K562 (cell line): ENCODE measurements around the gene SH2D4B. TPM values are rescaled to one million over a fixed set of nuclear protein-coding genes. Genes with fewer than 3 reads are reported as not detected.
A peak's percentile ranks its signal among the peaks of the same experiment; 100 is the strongest.

Experiments
- AFF1 ChIP-seq, 2 experiments: fragments of 450-650 bp; IDR thresholded peaks; 2 replicates each; pipeline ENCODE4 v1.6.1; 2018; ENCODE audit warnings: mild to moderate bottlenecking in 2 of 2, low read depth in 1 of 2; ENCODE audit not compliant: partially characterized antibody in 2 of 2
- BRCA1 ChIP-seq, 2 experiments: fragments of 450-650 bp in 1 of 2; sonication (generic) in 1 of 2; formaldehyde crosslinking in 1 of 2; IDR thresholded peaks; 2 replicates each; pipeline versions ENCODE4 v1.5.0 to v1.6.1; 2017 to 2020; ENCODE audit warnings: mild to moderate bottlenecking in 1 of 2, missing genetic modification reagents in 1 of 2
- C11orf30 ChIP-seq: fragments of 450-650 bp; IDR thresholded peaks from 2 replicates; pipeline ENCODE4 v1.6.1; 2016; ENCODE audit warnings: low read depth, mild to moderate bottlenecking
- CBX3 ChIP-seq, 2 experiments: IDR thresholded peaks; 1 replicate in 1 of 2; 2 replicates in 1 of 2; pipeline ENCODE4 v1.6.1; 2012; ENCODE audit warnings: inconsistent platforms in 2 of 2, low read length in 2 of 2, borderline replicate concordance in 1 of 2, control low read depth in 1 of 2
- CCAR2 ChIP-seq: fragments of 200-400 bp; formaldehyde crosslinking; IDR thresholded peaks from 2 replicates; pipeline ENCODE4 v1.6.1; 2017; ENCODE audit warnings: mild to moderate bottlenecking, low read depth, low read length
- CHD4 ChIP-seq: fragments of 200-600 bp; sonication (generic); IDR thresholded peaks from 3 replicates; pipeline ENCODE4 v1.6.1; 2012; ENCODE audit warnings: low read depth, mild to moderate bottlenecking, mixed read lengths, low read length, inconsistent platforms; ENCODE audit not compliant: insufficient read depth, insufficient replicate concordance, poor library complexity, severe bottlenecking
- ESRRA ChIP-seq: fragments of 450-650 bp; IDR thresholded peaks from 2 replicates; pipeline ENCODE4 v1.6.1; 2014; ENCODE audit warnings: low read depth, mild to moderate bottlenecking, moderate library complexity, borderline replicate concordance
- ETS2 ChIP-seq: IDR thresholded peaks from 2 replicates; pipeline ENCODE4 v1.6.1; 2016; ENCODE audit warnings: borderline replicate concordance, missing genetic modification characterization, mild to moderate bottlenecking, moderate library complexity, missing compliant biosample characterization; ENCODE audit not compliant: poor library complexity, severe bottlenecking
- HLTF ChIP-seq: fragments of 450-650 bp; IDR thresholded peaks from 2 replicates; pipeline ENCODE4 v1.6.1; 2016
- MEF2D ChIP-seq: conservative IDR thresholded peaks from 2 replicates; pipeline ENCODE4 v1.6.1; 2016; ENCODE audit warnings: low read depth, missing genetic modification characterization, missing compliant biosample characterization
- MTA3 ChIP-seq: fragments of 450-650 bp; formaldehyde crosslinking; IDR thresholded peaks from 2 replicates; pipeline ENCODE4 v1.6.1; 2017; ENCODE audit warnings: mild to moderate bottlenecking, borderline replicate concordance
- NFATC3 ChIP-seq: fragments of 450-650 bp; IDR thresholded peaks from 2 replicates; pipeline ENCODE4 v1.6.1; 2017; ENCODE audit warnings: mild to moderate bottlenecking
- NFE2L1 ChIP-seq: fragments of 450-650 bp; IDR thresholded peaks from 2 replicates; pipeline ENCODE4 v1.6.1; 2016; ENCODE audit warnings: missing genetic modification characterization, low read depth, mild to moderate bottlenecking, missing compliant biosample characterization, moderate library complexity, borderline replicate concordance
- SAFB2 ChIP-seq: fragments of 200-400 bp; formaldehyde crosslinking; IDR thresholded peaks from 2 replicates; pipeline ENCODE4 v1.6.1; 2018; ENCODE audit warnings: borderline replicate concordance, low read length, low read depth, moderate library complexity; ENCODE audit not compliant: severe bottlenecking
- ZBTB9 ChIP-seq: fragments of 450-650 bp; formaldehyde crosslinking; IDR thresholded peaks from 2 replicates; pipeline ENCODE4 v1.4.0; 2020; ENCODE audit warnings: mild to moderate bottlenecking, moderate library complexity
- ZNF75A ChIP-seq: fragments of 450-650 bp; formaldehyde crosslinking; IDR thresholded peaks from 2 replicates; pipeline ENCODE4 v1.4.0; 2020; ENCODE audit warnings: mild to moderate bottlenecking
- ZNF76 ChIP-seq: fragments of 250-450 bp; sonication (Bioruptor Pico); IDR thresholded peaks from 2 replicates; pipeline ENCODE4 v1.4.0; 2020; ENCODE audit warnings: mild to moderate bottlenecking, moderate library complexity, borderline replicate concordance
- ZNF785 ChIP-seq: fragments of 250-450 bp; sonication (Bioruptor Pico); IDR thresholded peaks from 2 replicates; pipeline ENCODE4 v1.4.0; 2020; ENCODE audit warnings: mild to moderate bottlenecking
- ZSCAN29 ChIP-seq: fragments of 450-650 bp; IDR thresholded peaks from 2 replicates; pipeline ENCODE4 v1.6.1; 2017
- polyA plus RNA-seq, 8 experiments: library from polyadenylated mRNA; depleted of rRNA in 4 of 8; stranded (reverse) in 5 of 8; unstranded in 3 of 8; fragments of >200 nt; fragmentation: Nextera tagmentation in 2 of 8; fragmentation: Illumina TruSeq in 1 of 8; extraction: Ambion mirVana in 2 of 8; extraction: Trizol in 1 of 8; gene quantifications; 2 replicates each; pipeline versions ENCODE4 v1.2.1 to v1.2.3, GENCODE V29; 2011 to 2014; ENCODE audit warnings: inconsistent platforms in 1 of 8, missing spikeins in 1 of 8
- total RNA-seq, 7 experiments: library from RNA; depleted of rRNA in 6 of 7; stranded (reverse); fragments of >200 nt in 6 of 7; fragmentation: Illumina TruSeq in 2 of 7; extraction: Trizol in 2 of 7; gene quantifications; 2 replicates each; pipeline versions ENCODE4 v1.2.1 to v1.2.3, GENCODE V29; 2011 to 2021; ENCODE audit warnings: low replicate concordance in 1 of 7
- TF ChIP-seq, protein P1 (sequence below): fragments of 450-650 bp; formaldehyde crosslinking; conservative IDR thresholded peaks from 2 replicates; pipeline ENCODE4 v1.4.0; 2022; ENCODE audit warnings: mild to moderate bottlenecking, missing genetic modification characterization

Gene SH2D4B
- total and polyA plus RNA-seq, 9 of the 15 experiments (the other 6 are each of a cell fraction or from before 2014, with no cell fraction given) = 0.03 to 0.14 (median 0.04) TPM; not detected in 4

DNA sequence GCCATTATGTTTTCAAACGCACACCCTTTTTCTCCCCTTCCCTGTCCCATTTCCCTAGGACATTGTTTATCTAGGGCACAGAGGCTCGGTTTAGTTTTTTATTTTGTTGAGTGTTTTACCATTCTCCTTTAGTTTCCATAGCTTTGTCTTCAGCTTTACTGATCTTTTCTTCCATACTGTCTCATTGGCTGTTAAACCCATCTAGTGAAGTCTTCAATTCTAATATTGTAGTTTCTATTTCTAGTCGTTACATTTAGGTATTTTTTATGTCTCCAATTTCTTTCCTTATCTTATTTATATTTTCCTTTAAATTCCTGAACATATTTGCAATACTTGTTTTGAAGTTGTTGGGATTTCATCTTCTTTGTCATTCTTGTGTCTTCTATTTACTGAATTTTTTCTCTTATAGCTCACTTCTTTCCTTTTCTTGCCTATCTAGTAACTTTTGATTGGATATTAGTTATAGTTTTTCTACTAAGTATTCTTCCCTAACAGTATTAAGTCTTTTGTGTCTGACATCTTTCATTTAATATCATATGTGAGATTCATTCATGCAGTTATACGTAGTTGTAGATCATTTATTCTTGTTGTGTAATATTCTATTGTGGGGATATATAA, 41.0 kb upstream of the SH2D4B start (continued):
- no peak for TF ChIP-seq CCAR2
- no peak for TF ChIP-seq ETS2 (tag)
- TF ChIP-seq AFF1 (IDR thresholded peaks at IDR 0.05; ENCODE audit: low read depth in 1 of 2, partially characterized antibody in 2 of 2) = no peak
- no peak for TF ChIP-seq NFATC3
- peak; percentile 99 for TF ChIP-seq HLTF
- TF ChIP-seq, protein P1, sequence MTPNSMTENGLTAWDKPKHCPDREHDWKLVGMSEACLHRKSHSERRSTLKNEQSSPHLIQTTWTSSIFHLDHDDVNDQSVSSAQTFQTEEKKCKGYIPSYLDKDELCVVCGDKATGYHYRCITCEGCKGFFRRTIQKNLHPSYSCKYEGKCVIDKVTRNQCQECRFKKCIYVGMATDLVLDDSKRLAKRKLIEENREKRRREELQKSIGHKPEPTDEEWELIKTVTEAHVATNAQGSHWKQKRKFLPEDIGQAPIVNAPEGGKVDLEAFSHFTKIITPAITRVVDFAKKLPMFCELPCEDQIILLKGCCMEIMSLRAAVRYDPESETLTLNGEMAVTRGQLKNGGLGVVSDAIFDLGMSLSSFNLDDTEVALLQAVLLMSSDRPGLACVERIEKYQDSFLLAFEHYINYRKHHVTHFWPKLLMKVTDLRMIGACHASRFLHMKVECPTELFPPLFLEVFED = no peak
- TF ChIP-seq ZNF785 (CRISPR knock-in tag) = no peak
- no peak for TF ChIP-seq MEF2D (tag)
- no peak for TF ChIP-seq ZNF75A (CRISPR knock-in tag)
- TF ChIP-seq NFE2L1 (tag) = no peak
- TF ChIP-seq ZBTB9 (CRISPR knock-in tag) = no peak
- no peak for TF ChIP-seq SAFB2
- TF ChIP-seq MTA3 = no peak; the same call in 1 of the 2 replicates
- no peak for TF ChIP-seq ZNF76 (CRISPR knock-in tag)
- peak in 1 of 2 experiments; percentile 100; a peak in 2 of 3 replicates for TF ChIP-seq CBX3 (IDR thresholded peaks at IDR 0.05; ENCODE audit: borderline replicate concordance in 1 of 2, low read length in 2 of 2)
- no peak for TF ChIP-seq ESRRA
- TF ChIP-seq ZSCAN29 = no peak
- TF ChIP-seq CHD4 = no peak
- no peak for TF ChIP-seq C11orf30
- TF ChIP-seq BRCA1 (IDR thresholded peaks at IDR 0.05) = no peak
- no peak for TF ChIP-seq BRCA1 (CRISPR knock-in tag; IDR thresholded peaks at IDR 0.05)
